Measurements from ENCODE around the gene KRT85.

DNA sequence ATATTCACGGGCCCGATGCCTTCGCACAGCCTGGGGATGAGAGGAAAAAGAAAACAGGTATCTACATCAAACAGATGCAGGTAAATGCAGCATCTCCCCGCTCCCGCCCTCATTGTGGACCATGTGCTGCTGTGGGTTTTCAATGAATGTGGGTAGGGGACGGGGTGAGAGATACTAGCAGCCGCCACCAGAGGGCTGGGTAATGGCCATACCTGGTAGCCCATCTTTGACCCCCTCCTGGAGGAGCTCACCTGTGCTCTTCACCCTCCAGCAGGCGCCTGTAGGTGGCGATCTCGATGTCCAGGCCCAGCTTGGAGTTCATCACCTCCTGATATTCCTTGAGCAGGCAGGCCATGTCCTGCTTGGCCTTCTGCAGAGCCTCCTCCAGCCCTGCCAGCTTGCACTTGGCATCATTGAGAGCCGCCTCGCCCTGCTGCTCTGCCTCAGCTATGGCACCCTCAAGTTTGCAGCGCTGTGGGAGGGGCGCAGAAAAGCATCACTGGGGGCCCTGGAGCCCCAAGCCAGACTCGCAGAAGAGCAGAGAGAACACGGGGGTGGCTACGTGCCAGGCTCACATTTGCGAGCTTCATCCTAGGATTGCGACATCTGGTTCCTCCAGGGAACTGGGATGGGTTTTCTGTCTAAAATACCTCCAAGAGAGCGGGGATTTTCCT, 28.6 kb upstream of the KRT85 start:
- TF ChIP-seq, protein P1, sequence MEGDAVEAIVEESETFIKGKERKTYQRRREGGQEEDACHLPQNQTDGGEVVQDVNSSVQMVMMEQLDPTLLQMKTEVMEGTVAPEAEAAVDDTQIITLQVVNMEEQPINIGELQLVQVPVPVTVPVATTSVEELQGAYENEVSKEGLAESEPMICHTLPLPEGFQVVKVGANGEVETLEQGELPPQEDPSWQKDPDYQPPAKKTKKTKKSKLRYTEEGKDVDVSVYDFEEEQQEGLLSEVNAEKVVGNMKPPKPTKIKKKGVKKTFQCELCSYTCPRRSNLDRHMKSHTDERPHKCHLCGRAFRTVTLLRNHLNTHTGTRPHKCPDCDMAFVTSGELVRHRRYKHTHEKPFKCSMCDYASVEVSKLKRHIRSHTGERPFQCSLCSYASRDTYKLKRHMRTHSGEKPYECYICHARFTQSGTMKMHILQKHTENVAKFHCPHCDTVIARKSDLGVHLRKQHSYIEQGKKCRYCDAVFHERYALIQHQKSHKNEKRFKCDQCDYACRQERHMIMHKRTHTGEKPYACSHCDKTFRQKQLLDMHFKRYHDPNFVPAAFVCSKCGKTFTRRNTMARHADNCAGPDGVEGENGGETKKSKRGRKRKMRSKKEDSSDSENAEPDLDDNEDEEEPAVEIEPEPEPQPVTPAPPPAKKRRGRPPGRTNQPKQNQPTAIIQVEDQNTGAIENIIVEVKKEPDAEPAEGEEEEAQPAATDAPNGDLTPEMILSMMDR (IDR thresholded peaks at IDR 0.05): peak; percentile 40; the same call in 2 of the 3 replicates
- TF ChIP-seq CHD2 (IDR thresholded peaks at IDR 0.05; ENCODE audit: low read length, partially characterized antibody) (no peak), ESRRA (IDR thresholded peaks at IDR 0.05; ENCODE audit: borderline replicate concordance, low read length) (no peak), POLR2A (IDR thresholded peaks at IDR 0.05; ENCODE audit: low read length) (no peak), POLR2AphosphoS2 (conservative IDR thresholded peaks at IDR 0.05; ENCODE audit: low read length) (no peak), BHLHE40 (IDR thresholded peaks at IDR 0.05; ENCODE audit: low read depth, low read length) (no peak), RCOR1 (IDR thresholded peaks at IDR 0.05; ENCODE audit: low read depth, low read length) (no peak), EP300 (IDR thresholded peaks at IDR 0.05) (no peak)
- TF ChIP-seq, protein P2, sequence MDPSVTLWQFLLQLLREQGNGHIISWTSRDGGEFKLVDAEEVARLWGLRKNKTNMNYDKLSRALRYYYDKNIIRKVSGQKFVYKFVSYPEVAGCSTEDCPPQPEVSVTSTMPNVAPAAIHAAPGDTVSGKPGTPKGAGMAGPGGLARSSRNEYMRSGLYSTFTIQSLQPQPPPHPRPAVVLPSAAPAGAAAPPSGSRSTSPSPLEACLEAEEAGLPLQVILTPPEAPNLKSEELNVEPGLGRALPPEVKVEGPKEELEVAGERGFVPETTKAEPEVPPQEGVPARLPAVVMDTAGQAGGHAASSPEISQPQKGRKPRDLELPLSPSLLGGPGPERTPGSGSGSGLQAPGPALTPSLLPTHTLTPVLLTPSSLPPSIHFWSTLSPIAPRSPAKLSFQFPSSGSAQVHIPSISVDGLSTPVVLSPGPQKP (IDR thresholded peaks at IDR 0.05; ENCODE audit: low read depth, low read length): no peak
